Cerebellar cortex (tissue), 1 donor: ENCODE results near the gene UNC5A.

ENCODE experiments used
- DNase-seq: peaks from one replicate; pipeline ENCODE4 v3.0.0-alpha.2; 2015; ENCODE audit warnings: low spot score

The UNC5A gene

DNA sequence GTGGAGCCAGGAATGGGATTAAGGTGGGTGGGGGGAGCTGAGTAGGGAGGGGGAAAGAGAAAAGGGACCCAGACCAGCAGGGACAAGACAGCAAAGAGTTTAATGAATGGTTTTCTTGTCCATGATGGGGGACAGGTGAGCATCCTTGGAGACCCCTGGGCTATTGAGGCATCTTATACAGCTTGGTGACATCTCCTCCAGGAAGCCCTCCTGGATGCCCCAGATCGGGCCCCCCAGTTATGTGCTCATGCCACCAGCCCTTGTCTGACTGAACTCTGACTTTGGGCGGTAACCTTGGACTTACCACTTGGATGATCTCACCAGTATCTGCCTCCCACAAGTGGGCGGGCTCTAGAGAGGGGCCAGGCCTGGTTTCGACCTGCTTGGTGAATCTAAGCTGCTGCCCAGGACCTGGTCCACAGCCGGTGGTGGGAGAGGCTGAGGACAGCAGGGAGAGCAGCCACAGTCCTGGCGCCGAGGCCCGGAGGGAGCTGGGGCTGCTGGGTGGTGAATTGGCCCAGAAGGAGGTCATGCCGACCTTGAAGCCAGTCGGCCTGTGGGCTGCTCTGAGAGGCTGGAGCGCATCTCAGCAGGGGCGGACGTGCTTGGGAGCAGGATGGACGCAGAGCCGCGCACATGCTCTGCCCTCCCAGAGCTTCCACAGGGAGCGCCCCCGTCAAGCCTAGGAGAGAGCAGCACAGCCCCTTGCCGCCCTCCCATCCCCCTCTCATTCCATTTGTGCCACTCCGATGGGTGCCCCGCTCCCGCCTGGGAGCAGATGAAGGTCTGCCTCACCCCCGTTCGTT, 36.2 kb downstream of the UNC5A start:
- DNase-seq: no peak

DNA sequence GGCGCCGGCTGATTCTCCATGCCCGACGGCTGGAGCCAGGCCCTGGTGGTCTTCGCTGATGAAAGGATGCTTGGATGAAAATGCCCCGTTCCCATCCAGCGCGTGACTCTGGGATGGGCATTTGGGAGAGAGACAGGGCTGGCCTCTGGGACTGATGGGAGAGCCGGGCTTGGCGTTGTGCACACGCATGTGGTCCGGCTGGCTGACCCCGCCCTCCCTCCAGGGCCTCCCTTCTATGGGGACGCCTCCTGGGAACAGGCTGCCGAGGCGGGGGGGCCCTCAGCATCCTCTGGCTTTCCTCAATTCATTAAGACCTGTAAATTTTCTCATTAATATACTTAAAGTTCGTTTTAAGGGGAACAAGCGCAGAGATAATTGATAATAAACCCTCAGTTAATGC, 36.8 kb downstream of the UNC5A start:
- no peak for DNase-seq

DNA sequence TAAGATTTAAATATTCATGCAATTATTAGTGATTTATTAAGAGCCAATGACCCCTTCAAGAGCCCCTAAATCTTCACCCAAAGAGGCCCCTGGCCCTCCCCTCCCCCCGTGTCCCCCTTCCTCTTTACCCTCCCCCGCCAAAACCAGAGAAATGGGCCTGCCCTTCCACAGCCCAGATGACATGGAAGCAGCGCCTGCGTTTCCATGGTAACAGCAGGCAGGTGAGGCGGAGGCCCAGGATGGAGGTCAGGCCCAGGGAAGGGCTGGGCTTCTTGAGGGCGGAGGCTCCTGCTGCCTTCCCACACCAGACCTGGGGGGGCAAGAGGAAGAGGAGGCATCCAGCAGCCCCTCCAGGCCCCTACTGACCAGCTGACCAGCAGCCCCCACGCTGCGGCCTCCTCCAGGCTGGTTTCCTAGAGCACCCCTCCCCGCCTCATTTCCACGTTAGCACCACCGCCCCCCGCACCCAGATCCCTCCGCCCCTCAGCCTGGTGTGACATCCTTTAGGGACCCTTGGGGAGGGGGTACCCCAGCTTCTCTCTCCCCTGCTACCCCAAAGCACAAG, 37.4 kb downstream of the UNC5A start:
- DNase-seq: no peak

DNA sequence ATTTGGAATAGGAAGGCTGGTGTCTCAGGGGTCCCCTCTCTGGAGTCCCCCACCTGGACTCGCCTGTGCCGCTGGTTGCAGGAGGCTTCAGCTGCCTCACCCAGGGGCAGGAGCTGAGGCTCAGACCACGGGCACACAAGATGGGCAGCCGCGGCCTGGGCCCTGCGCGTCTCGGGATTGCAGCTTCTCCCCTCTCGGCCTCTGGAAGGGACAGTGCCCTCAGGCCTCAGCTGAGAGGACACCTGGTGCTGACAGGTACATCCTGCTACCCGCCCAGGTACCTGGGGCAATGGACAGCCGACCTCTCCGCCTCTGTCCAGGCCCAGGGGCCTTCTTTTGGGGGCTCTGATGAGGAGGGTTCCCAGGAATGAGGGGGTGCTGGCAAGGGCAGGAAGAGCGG, 38.3 kb downstream of the UNC5A start:
- DNase-seq: no peak

DNA sequence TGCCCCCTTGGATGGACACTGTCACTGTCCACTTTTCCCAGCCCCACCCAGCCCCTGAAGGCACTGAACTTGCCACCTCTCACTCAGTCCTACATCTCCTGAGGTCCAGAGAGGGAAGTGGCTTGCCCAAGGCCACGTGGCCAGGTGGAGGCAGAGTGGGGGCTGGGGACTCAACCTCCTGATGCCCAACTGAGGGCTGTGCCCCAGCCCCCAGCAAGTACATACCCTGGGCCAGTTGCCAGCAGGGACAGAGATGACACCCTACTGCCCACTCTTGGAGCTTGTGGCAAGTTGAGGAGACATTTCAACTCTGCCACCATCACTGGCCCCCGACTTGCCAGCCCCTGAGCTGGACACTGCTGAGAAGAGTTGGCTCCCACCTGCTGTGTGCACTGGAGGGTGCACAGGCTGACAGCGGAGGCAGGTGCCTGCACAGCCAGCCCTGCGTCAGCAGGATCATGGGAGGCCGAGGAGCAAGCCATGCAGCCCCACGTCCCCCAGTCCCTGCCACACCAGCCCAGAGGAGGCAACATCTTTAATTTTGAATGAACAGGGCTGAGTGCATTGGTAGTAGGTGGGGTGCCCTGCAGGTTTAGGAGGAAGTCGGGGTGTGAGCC, 39.4 kb downstream of the UNC5A start:
- DNase-seq: no peak

DNA sequence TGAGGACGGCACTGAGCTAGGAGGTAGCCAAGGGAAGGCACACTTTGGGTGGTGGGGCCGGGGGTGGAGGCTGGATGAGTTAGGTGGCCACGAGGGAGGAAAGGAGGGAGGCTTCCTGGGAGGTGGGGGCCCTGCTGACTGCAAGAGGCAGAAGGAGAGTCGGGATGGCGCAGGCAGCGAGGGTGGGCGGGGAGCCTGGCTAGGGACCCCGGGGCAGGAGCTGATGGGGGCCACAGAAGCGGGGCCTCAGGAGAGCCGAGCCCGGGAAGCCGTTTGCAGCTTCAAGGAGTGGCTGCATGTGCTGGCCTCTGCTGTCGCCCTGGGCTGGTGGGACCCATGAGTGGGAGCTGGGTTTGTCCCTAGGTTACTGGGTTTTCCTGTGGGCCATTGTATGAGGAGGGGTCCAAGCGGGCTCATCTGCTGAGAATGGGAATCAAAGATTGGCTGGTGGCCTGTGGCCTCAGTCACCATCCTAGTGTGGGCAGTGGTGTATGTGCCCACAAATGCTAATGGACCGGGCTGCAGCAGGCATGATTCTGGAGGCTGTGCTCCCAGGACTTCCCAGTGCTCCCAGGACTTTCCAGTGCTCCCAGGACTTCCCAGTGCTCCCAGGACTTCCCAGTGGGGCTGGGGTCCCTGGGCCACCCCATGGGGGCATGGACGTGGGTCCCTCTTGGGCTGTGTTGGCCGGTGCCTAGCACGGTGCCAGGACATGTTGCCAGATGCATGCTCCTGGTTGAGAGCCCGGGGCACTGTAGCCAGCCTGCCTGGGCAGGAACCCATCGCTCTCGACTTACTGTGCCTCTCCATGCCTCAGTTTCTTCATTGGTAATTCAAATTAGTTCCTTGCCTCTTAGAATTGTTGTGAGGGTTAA, 40.2 kb downstream of the UNC5A start:
- DNase-seq: no peak

DNA sequence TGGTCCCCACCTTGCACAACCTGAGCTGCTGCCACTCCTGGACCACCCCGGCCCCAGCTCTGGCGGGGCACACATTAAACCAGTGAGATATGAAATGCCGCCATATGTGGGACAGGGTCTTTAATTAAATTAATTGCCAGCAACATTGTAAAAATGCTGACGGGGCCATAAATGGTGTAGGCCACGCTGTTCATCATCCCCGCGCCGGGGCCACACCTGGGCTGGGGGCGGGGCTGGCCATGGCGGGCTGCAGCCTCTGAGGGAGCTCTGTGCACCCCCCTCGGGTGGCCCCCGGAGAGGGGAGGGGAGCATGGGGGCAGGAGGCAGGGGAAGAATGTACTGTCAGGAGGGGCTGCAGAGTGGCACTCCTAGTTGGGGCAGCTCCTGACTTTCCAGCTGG, 41.0 kb downstream of the UNC5A start:
- no peak for DNase-seq

DNA sequence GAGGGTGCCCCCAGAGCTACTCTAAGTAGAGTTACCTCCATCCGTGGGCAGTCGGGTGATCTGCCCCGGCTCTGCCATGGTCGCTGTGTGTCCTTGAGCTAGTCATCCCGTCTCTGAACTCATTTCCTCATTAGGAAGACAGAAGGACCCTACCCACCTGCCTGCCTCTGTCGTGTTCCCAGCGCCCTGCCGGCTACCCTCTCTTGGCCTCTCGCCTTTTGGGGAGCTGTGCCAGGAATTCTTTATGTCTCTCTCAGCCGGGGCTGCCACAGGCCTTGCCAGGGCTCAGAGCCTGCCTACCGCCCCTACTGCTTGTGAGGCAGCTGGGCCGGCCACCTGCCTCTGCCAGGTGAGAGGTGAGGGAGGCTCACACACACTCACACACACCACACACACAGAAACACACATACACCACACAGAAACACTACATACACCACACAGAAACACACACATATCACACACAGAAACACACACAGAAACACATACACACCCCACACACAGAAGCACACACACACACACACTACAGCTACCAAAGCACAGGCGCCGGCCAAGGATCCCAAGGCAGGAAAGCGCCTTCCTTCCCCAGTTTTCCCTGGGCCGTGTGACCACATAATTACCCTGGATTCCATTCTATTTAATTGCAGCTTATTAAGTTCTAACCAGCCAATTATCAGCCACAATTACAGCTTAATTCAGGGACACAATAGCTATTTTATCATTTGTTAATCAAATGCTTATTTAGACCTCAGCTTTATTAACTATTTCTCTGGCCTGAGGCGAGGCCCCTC, 41.7 kb downstream of the UNC5A start:
- DNase-seq: peak; percentile 88

DNA sequence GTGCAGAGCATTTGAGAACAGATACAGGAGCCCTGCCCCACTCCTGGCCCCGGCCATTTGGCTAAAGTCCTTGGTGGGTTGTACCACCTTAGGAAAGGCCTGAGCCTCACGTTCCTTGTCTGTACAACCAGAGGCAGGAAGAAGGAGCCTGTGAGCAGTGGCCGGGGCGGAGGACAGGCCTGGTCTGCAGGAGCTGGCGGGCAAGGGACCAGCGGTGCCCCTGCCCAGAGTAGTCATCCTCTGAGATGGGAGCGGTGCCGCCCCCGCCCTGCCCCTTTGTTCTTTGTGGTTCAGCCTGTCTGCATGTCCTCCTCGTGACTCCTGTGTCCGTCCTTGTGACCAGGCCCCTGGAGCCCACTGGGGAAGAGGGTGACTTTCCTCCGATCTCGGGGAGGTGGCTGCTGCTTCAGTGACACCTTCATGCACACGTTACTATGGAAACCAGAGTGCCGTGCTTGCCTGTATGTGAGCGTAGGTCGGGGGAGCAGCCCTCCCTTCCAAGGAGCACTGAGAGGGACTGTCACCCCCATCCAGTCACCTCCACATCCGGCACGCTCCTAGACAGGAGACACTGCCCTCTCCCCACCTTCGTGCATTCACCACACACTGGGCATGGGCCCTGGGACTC, 42.9 kb downstream of the UNC5A start:
- no peak for DNase-seq

DNA sequence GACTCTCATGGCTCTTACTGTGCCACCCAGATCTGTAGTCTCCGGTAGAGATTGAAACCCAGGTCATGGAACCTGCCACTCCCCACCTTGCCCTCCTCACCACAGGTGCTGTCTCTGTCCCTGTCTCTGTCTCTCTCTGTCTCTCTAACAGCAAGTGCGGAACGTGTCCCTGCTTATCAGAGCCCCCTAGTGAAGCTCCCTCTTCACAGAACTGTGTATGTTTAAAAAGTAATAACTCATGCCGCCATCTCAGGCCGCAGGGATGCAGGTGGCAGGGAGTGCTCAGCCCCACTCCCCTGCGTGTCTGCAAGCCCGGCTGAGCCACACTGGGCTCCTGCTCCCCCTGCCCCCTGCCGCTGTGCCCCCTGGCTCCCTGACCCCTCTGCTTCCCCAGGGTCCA, 43.8 kb downstream of the UNC5A start:
- DNase-seq: no peak

DNA sequence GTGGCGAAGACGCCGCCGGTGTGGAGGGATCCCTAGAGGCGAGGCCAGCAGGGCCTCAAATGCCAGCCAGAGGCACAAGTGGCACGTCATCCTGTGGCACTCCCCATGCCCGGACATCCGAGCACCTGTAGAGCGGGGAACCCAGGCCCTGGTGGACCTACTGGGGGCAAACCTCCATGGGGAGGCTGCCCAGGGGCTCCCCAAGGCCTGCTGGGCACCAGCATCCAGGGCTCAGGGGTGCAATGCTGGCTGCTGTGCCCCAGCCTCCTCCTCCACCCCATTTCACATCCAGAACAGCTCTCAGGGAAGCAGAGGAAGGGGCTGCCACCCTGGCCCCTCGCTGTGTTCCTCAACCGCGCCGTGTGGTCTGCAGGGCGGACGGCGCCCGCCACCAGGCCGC, 45.2 kb downstream of the UNC5A start:
- no peak for DNase-seq

DNA sequence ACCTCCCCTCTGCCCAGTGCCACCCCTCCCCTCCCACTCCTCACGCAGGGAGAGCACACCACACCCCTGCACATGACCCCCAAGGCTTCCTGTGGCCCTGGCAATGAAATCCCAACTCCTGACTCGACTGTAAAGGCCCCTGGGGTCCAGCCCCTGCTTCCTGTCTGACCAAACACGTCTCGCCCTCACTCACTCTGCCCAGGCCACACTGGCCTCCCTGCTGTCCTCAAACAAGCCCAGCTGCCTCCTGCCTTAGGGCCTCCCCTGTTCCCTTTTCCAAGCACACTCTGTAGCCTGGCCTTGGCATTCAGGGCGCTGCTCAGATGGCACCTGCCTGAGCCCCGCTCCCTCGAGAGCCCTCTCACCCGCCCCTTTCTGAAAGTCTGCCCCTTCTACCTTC, 46.4 kb downstream of the UNC5A start:
- DNase-seq: no peak

DNA sequence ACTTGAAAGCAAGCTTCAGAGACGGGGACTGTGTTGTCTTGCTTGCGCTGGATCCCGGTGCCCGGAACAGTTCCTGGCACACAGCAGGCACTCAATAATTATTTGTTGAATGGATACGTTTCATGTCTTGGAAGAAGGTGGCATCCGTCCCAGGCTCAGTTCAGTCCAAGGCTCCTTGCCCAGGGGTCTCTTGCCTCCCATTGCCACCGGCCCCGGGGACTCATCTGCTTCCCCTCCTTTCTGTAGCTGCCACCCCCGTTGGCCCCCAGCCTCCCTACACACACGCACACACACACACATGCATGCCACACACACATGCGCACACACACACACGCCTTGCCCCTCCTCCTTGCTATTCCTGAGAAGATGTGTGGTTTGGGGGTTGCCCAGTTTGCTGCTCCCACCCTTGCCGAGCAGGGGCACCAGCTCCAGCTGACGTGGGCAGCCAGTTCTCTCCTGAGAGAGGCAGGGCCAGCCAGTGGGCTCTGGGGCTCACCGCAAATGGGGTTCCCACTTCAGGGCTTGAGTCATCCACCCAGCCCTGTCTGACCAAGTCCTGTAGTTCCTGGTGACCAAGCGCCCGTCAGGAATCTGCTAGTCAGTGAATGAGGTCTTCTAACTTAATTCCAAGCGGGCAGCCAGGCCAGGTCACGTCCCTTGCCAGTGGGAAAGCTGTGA, 47.0 kb downstream of the UNC5A start:
- DNase-seq: no peak

DNA sequence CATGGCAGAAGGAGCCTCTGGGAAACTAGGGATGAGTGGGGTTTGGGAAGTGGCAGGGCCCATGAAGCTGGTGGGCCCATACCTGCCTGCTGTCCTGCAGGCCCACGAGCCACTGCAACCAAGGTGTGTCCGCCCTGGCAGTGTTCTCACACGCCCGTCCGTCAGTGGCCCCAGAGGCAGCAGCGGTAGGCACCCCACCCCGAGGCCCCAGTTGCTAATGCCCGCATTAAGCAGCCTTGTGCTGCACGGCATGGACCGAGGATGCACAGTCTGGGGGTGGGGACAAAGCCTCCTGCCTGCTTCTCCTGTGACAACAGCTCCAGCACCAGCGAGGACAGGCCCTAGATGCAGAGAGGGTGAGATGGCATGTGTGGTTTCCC, 47.5 kb downstream of the UNC5A start:
- DNase-seq: no peak

DNA sequence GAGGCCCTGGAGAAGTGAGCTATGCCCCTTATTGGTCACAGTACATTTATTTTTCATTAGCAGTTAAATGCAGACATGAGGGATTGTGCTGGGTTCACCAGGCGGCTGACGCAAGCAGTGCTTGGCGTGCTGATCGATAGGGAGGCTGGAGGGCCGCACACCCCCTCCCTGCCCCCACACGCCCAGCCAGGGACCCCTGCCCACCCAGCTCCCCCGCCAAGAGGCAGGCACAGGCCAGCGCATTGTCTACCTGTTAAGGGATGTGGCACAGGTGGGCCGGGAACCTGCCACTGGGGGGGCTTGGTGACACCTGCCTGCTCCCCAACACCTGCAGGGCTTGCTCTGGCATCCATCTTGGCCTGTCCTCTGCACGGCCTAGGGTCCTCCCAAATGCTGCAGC, 49.6 kb downstream of the UNC5A start:
- no peak for DNase-seq

DNA sequence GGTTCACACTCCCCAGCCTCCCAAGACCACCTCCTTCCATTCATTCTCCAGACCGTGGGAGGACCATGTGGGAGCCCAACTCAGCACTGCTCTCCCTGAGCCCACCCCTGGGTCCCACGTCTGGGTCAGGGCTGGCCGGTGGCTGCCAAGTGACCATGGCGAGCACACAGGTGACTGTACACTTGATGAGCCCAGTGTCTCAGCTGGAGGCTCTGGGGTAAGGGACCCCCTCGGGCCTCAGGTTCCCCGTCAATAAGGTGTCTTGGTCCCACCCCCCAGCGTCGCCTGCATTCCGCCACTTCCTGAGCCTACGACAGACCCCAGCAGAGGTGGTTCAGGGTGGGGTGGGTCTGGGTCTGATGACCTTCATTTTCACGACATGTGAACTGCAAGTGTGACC, 50.0 kb downstream of the UNC5A start:
- DNase-seq: no peak

DNA sequence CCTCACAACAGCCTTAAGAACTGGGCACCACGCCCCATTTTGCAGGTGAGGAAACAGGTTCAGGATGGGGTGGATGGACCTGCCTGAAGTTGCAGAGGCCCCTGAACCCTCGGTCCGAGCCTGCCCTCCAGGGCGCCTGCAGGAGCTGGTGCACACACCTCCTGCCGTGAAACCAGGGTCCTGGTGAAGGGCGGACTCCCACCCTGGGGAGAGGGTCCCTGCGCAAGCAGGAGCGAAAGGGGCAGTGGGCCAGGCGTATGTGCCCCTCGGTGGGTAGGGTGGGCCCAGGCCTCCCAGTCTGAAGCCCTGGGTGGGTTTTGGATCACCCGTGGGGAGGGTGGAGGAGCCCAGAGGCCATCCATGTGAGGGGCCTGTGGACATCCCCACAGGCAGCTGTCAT, 50.9 kb downstream of the UNC5A start:
- no peak for DNase-seq

DNA sequence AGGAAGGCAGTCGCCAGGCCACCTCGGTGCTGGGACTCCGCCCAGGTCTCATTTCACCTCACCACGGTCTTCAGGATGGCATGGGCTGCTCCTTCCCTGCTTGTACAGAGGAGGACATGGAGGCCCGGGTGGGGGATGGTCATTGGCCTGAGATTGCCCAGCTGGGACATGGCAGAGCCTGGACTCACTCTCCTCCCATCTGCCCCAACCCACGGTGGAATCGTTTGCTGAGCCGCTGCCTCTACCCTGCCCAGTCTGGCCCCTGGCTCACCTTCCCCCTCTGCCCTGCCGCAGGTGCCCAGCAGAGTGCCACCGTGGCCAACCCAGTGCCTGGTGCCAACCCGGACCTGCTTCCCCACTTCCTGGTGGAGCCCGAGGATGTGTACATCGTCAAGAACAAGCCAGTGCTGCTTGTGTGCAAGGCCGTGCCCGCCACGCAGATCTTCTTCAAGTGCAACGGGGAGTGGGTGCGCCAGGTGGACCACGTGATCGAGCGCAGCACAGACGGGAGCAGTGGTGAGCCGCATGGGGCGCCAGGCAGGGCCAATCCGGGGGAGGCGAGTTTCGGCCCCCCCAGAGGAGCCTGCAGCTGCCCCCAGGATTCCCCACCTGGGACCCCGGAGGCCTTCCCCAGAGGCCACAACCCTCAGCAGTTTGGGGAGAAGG, 52.1 kb downstream of the UNC5A start:
- DNase-seq: no peak

DNA sequence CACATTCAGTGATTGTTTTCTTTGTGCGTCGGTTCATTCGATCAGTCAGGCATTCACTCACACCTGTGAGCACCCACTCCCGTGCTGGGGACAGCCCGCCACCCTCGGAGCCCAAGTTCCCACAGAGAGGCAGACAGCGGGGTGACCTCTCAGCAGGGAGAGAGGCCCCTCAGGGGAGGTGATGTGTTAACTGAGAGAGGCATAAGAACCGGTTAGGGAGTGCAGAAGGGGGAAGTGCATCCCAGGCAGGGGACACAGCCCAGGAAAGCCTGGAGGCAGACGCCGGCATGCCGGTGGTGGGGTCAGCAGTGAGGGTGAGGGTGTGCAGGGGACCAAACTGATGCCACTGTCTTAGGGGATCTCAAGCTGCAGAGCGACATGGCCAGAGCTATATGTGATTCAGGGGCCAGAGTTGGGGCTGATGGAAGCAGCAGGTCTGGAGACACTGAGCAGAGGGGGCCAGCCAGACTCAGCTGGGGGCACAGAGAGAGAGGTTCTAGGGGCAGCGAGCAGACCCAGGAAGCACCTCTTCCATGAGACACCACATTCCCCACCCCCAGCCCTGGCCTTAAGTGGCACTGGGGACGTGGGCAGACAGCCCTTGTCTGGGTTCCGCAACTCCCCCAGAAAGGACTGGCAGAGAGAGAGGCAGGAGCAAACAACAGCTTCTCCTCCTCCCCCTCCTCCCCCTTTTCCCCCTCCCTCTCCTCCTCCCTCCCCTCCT, 52.8 kb downstream of the UNC5A start:
- no peak for DNase-seq

DNA sequence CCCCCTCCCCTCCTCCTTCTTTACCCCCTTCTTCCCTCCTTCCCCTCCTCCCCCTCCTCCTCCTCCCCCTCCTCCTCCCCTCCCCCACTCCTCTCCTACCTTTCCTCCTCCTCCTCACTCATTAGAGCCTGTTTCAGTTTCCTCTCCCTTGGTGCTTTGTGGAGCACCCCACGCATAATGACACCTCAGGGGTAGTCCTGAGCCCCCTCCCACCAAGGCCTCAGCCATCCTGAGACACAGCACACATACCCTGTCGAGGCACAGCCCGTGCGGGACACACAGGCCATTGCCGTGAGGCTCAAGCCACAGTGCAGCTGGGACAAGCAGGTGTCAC, 53.4 kb downstream of the UNC5A start:
- DNase-seq: no peak
